Measurements from ENCODE around the gene TFF3. TPM values are rescaled to one million over a fixed set of nuclear protein-coding genes. Genes with fewer than 3 reads are reported as not detected.
A peak's percentile ranks its signal among the peaks of the same experiment; 100 is the strongest.

The TFF3 gene
- total and polyA plus RNA-seq, 10 donors = 28.9 to 123 (median 72.7) TPM

GRCh38 chr21:42265231-42265812 is 49.9 kb downstream of the TFF3 start:
- intact Hi-C loops (cut with DNase I; ENCODE audit: low total_unique reads) = no loop called here
- no peak overlapping the region for H3K4me3 ChIP-seq
- peaks cover 0 to 26% (median 0%) of the 10 kb centered on the region in 6 donors for H3K36me3 ChIP-seq
- peaks cover 23 to 88% (median 69%) of the 10 kb centered on the region in 6 donors for H3K4me1 ChIP-seq
- no peaks in the 10 kb centered on the region for H3K9me3 ChIP-seq
- H3K27me3 ChIP-seq (replicated peaks in 1 of 7) = peaks cover 0 to 4% (median 0%) of the 10 kb centered on the region in 7 donors
- H3K27ac ChIP-seq = peak overlapping the region in 3 of 8 donors; percentile 24 to 88 (median 84)
- no peak for DNase-seq
- WGBS, 5 donors = 58 to 85% (median 79%) methylated on average over 8 to 12 of the region's 12 CpGs
- TF ChIP-seq POLR2AphosphoS5 (IDR thresholded peaks at IDR 0.05) (no peak), CTCF (IDR thresholded peaks at IDR 0.05 in 8 of 11, conservative IDR thresholded peaks at IDR 0.05 in 3 of 11) (no peak), POLR2A (IDR thresholded peaks at IDR 0.05) (no peak)

- intact Hi-C loops (cut with DNase I; ENCODE audit: low total_unique reads) = no loop called here
- DNase-seq = no peak
- 75 to 87% (median 79%) methylated on average over 9 to 13 of the region's 13 CpGs for WGBS, 5 donors
- H3K4me3 ChIP-seq = no peak overlapping the region
- H3K9me3 ChIP-seq = no peaks in the 10 kb centered on the region
- peak overlapping the region in 7 of 8 donors; percentile 61 to 88 (median 79) for H3K27ac ChIP-seq
- peak in 1 of 11 experiments; percentile 4 for TF ChIP-seq CTCF (IDR thresholded peaks at IDR 0.05 in 8 of 11, conservative IDR thresholded peaks at IDR 0.05 in 3 of 11)
- no peak for TF ChIP-seq POLR2AphosphoS5 (IDR thresholded peaks at IDR 0.05)
- peaks cover 23 to 90% (median 72%) of the 10 kb centered on the region in 6 donors for H3K4me1 ChIP-seq
- peaks cover 0 to 26% (median 0%) of the 10 kb centered on the region in 6 donors for H3K36me3 ChIP-seq
- peaks cover 0 to 4% (median 0%) of the 10 kb centered on the region in 7 donors for H3K27me3 ChIP-seq (replicated peaks in 1 of 7)
Observed at GRCh38 chr21:42264245-42265195, 50.7 kb downstream of the TFF3 start.

GRCh38 chr21:42263591-42264131 is 51.5 kb downstream of the TFF3 start:
- TF ChIP-seq POLR2A (IDR thresholded peaks at IDR 0.05) (no peak), POLR2AphosphoS5 (IDR thresholded peaks at IDR 0.05) (peak; percentile 72 to 81 (median 76))
- no peak for DNase-seq
- Histone ChIP-seq H3K4me1 (peaks cover 19 to 90% (median 72%) of the 10 kb centered on the region in 6 donors), H3K27me3 (replicated peaks in 1 of 7) (peaks cover 0 to 4% (median 0%) of the 10 kb centered on the region in 7 donors), H3K27ac (peak overlapping the region; percentile 10 to 88 (median 79)), H3K9me3 (no peaks in the 10 kb centered on the region), H3K4me3 (no peak overlapping the region), H3K36me3 (peaks cover 0 to 26% (median 0%) of the 10 kb centered on the region in 6 donors)
- intact Hi-C loops (cut with DNase I; ENCODE audit: low total_unique reads) = no loop called here
- 29 to 46% (median 45%) methylated on average over 14 to 18 of the region's 18 CpGs for WGBS, 5 donors

- H3K27me3 ChIP-seq (replicated peaks in 1 of 7) = peaks cover 0 to 4% (median 0%) of the 10 kb centered on the region in 7 donors
- intact Hi-C loops (cut with DNase I; ENCODE audit: low total_unique reads) = no loop called here
- 17 to 58% (median 41%) methylated on average over 7 to 11 of the region's 11 CpGs for WGBS, 5 donors
- H3K36me3 ChIP-seq = peaks cover 0 to 26% (median 0%) of the 10 kb centered on the region in 6 donors
- peak overlapping the region; percentile 10 to 88 (median 79) for H3K27ac ChIP-seq
- peaks cover 11 to 87% (median 70%) of the 10 kb centered on the region in 6 donors for H3K4me1 ChIP-seq
- DNase-seq = no peak
- TF ChIP-seq POLR2A (IDR thresholded peaks at IDR 0.05) (no peak), POLR2AphosphoS5 (IDR thresholded peaks at IDR 0.05) (peak; percentile 45 to 63 (median 58))
- H3K4me3 ChIP-seq = no peak overlapping the region
- H3K9me3 ChIP-seq = no peaks in the 10 kb centered on the region
Observed at GRCh38 chr21:42262831-42263231, 52.4 kb downstream of the TFF3 start.

Measured in spleen (tissue), 11 donors.